Panc1 (cell line): Measurements from ENCODE around the gene EBLN2.

Experiments used
- CTCF ChIP-seq: fragments of 450-650 bp; IDR thresholded peaks from 2 replicates; pipeline ENCODE4 v1.5.1; 2017; ENCODE audit warnings: mild to moderate bottlenecking
- REST ChIP-seq, 2 experiments: IDR thresholded peaks; 2 replicates each; pipeline ENCODE4 v1.6.1; 2011 to 2012; ENCODE audit warnings: low read depth in 2 of 2, control low read depth in 1 of 2, low read length in 1 of 2, mild to moderate bottlenecking in 1 of 2, moderate library complexity in 1 of 2; ENCODE audit not compliant: insufficient read depth in 1 of 2

DNA sequence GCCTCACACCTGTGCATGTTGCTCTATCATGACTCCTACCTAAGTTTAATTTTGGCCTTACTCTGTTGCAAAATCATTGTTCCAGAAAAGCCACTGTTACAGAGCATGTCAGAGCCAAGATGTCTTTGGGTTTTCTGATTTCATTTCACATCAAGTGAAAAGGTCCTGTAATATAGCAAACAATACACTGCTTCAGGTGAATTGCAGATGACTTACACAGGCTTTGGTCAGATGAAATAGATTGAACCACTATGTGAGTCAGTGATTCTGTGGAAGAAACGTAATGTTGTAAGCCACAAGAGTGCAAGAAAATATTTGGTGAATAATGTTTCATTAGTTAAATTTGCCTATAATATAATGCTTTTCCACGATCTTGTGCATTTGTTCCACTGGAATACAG is 22.7 kb downstream of the EBLN2 start:
- TF ChIP-seq REST (IDR thresholded peaks at IDR 0.05; ENCODE audit: insufficient read depth in 1 of 2, low read depth in 2 of 2, low read length in 1 of 2) (no peak), CTCF (no peak)
